Anterior cingulate cortex (tissue), 58 donors: ENCODE results near the gene FAM151A.

Experiments used
- DNase-seq, 58 donors: peaks; one replicate each; lab custom pipeline; 2025; lab: John Stamatoyannopoulos, UW

Gene FAM151A

GRCh38 chr1:54583307-54583686 lies 40.0 kb downstream of the FAM151A start:
- no peak for DNase-seq

DNA sequence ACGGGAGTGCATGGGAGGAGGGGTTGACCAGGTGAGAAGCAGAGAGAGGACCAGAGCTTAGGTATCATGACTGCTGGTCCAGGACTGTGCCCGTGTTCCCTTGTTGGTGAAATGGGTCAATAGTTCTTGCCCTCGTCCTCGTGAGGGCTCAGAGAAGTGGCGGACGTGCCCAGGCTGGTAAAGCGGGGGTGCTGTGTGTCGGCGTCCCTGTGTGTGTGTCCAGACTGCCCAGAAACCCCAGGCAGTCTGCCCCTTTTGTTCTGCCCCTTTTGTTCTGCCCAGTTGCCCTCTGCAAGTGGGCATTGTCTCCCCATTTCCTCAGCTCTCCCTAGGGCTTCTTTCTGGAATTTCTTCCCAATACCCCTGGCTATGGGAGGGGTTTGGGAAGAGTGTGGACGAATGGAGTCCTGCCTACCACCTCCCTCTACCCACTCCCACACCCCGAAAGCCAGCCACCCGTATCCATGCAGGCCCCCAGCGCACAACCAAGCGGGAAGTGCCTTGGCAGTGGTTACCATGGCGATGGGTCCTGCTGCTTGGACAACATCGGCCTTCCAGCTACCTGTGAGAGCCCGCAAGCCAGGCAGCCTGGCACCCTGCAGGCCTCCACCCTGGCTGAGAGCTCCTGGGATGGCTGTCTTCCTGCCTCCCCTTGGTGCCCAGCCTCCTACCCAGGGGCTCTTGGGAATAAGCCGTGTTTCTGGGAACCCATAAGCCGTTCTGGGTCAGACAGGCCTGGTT lies 40.6 kb downstream of the FAM151A start:
- DNase-seq, result peak in 39 of 58 donors; percentile 11 to 81 (median 25)

- peak in 54 of 58 donors; percentile 11 to 96 (median 80) for DNase-seq
These were observed 41.7 kb downstream of the FAM151A start for GRCh38 chr1:54581621-54582035.

- DNase-seq, result peak in 1 of 58 donors; percentile 61
These were observed 42.3 kb downstream of the FAM151A start for GRCh38 chr1:54580856-54581550.

- peak in 4 of 58 donors; percentile 5 to 18 (median 14) for DNase-seq
These were observed 44.0 kb downstream of the FAM151A start for GRCh38 chr1:54579337-54579781.

DNA sequence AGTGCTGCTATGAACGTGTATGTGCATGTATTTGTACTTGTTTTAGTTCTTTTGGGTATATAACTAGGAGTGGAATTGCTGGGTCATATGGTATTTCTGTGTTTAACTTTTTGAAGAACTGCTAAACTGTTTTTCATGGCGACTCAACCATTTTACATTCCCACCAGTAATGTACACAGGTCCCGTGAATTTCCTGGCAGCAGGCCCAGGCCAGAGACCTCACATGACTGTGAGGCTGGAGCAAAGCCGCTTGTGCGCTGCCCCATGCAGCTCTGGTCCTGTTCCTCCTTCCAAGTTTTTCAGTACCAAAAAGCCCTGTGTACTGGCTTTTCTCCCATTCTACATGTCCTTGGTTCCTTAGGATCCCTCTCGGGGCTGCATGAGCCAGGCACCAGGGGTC lies 45.7 kb downstream of the FAM151A start:
- DNase-seq, result peak in 34 of 58 donors; percentile 3 to 74 (median 20)

GRCh38 chr1:54575605-54576290 lies 47.6 kb downstream of the FAM151A start:
- no peak for DNase-seq

DNA sequence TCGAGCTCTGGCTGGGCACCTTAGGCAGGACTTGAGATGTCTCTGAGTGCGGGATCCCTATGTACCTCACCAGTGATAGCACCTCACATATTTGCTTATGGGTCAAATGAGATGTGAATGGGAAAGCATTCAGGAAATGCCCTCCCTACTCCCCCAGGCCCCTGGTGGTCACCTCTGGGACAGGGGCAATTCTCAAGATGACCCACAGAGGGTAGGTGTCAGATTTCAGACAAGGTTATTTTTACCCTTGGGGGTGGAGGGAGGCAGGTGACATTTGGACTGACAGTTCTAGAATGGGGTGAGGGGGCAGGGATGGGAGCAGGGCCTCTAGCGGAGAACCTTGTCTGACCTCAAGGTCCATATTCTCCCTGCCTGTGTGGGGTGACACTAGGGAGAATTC lies 48.2 kb downstream of the FAM151A start:
- no peak for DNase-seq

DNA sequence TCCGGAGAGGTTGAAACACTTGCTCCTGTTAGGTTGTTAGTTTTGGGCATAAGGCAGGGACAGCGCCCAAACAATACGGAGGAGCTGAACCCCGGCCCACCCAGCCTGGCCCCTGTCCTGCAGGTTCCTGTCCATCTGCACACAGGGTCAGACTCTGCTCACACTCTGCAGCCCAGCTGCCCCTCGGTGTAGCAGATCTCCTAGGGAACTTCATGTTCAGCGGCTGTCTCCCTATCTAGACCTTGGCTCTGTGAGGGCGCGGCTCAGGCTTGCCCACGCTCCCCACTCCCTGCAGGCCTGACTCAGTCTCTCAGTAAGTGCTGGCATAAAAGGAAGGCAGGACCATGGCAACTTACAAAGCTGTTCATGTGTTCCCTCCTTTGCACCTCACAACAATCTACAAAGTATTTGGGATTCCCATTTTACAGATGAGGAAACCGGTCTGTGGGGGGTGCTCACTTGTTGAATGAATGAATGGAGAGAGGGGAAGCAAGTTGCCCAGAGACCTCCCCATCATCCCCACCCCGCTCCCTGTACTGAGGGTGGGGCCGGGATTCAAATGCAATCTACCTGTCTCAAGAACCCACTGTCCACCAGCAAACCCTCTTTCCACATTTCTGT lies 49.1 kb downstream of the FAM151A start:
- no peak for DNase-seq

- DNase-seq, result no peak
These were observed 50.8 kb downstream of the FAM151A start for GRCh38 chr1:54572542-54572850.

- no peak for DNase-seq
These were observed 51.4 kb downstream of the FAM151A start for GRCh38 chr1:54571803-54572541.

GRCh38 chr1:54571326-54571725 lies 52.0 kb downstream of the FAM151A start:
- DNase-seq, result no peak

DNA sequence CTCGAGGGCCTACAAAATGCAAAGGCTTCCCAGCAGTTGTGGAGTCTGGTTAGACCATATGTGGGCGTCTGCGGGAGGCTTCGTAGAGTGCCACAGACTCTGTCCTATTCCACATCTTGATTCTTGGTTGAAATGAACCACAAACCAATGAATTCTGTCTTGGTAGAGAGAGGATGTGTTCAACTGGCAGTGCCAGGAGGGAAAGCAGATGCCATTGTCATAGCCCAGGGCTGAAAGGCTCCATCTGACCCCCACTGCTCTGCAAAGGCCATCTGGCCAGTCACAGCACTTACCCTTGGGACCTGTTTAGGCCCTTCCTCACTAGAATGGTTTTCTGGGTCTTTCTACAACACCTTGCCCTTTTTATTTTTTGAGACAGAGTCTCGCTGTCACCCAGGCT lies 53.2 kb downstream of the FAM151A start:
- DNase-seq, result no peak

GRCh38 chr1:54569339-54569738 lies 54.0 kb downstream of the FAM151A start:
- peak in 3 of 58 donors; percentile 4 to 36 (median 20) for DNase-seq

- no peak for DNase-seq
These were observed 55.4 kb downstream of the FAM151A start for GRCh38 chr1:54567961-54568360.

- no peak for DNase-seq
These were observed 56.7 kb downstream of the FAM151A start for GRCh38 chr1:54566438-54567141.

DNA sequence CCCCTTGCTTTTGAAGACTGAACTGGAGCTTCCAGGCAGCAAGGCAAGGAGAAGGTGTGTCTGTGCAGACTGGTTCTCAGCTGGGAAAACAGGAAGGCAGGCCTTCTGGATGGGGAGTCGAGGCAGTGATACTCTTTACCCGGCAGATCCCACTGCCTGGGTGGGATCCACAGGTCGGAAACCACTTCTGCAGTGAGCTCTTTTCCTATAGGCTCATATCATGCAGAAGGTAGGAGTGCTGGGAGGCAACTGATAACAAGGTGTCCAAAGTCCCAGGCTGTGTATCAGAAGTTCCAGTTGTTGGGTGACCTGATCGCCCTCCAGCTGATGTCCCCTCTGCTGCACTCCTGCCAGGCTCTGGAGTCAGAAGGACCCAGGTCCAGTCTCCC lies 58.2 kb downstream of the FAM151A start:
- no peak for DNase-seq

- no peak for DNase-seq
These were observed 58.8 kb downstream of the FAM151A start for GRCh38 chr1:54564312-54565112.

DNA sequence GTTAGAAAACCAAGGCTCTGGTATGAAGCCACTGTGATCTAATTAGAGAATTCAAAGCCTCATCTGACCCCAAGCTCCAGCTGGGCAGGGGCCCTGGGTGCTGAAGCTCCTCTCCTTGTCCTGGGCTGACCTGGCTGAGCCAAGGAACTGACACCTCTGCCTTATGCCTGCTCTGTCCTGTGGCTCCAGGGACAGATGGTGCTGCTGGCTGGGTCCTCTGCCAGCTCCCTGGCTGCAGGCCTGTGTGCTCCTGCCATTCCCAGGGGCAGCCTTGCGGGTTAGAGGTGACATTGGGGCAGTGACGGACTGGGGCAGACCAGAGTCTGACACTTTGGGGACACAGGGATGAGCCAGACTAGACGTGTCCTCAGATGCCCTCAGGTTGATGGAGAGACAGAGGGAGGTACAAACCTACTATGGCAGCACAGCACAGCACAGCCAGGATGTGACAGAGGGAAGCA lies 63.5 kb downstream of the FAM151A start:
- no peak for DNase-seq
